Measurements from ENCODE around the gene RAB35.

DNA sequence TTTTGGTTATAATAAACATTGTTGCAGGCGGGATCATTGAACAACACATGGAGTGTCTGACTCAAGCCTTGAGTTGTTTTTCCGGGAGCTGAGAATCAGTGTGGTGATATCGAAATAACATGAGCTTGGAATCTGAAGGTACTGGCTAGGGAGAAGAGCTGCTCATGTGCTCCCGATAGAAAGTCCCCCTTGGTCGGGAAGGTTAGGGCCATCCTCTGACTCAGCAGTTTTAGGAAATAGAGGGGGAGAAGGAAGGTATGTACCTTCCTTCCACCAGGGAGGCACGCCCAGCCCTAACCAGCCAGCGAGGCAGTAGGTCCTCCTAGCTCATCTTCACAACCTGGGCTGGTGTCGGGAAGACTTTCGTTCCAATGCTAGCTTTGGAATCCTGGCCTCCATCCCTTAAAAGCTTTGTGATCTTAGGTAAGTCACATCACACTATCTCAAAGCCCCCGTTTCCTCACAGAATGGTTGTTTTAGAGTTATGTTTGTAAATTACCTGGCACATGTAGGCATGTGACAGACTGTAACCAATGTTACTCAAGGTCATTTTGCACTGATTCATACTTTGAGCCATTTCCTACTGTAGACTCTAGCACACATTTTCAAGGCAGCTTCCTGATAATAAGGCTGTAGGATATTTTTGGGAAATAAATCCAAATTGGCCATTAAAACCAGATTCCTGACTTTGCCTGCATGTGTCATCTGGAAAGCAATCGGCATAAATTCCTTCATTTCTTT, 1.9 kb upstream of the RAB35 start:
- TF ChIP-seq YY1 (IDR thresholded peaks at IDR 0.05; ENCODE audit: insufficient read depth, insufficient read length) (no peak), ZNF274 (IDR thresholded peaks at IDR 0.05; ENCODE audit: low read depth, low read length) (no peak)
